HG03196 (cell line): ENCODE measurements around the gene SLC35C1.
A peak's percentile ranks its signal among the peaks of the same experiment; 100 is the strongest.

Experiments used
- ATAC-seq: cut with Tn5 transposase; IDR thresholded peaks from one replicate; pipeline ENCODE4 v1.9.1; 2021; ENCODE audit not compliant: unreplicated experiment

Gene SLC35C1

GRCh38 chr11:45843158-45843924 lies 38.4 kb downstream of the SLC35C1 start:
- ATAC-seq, result peak; percentile 30

DNA sequence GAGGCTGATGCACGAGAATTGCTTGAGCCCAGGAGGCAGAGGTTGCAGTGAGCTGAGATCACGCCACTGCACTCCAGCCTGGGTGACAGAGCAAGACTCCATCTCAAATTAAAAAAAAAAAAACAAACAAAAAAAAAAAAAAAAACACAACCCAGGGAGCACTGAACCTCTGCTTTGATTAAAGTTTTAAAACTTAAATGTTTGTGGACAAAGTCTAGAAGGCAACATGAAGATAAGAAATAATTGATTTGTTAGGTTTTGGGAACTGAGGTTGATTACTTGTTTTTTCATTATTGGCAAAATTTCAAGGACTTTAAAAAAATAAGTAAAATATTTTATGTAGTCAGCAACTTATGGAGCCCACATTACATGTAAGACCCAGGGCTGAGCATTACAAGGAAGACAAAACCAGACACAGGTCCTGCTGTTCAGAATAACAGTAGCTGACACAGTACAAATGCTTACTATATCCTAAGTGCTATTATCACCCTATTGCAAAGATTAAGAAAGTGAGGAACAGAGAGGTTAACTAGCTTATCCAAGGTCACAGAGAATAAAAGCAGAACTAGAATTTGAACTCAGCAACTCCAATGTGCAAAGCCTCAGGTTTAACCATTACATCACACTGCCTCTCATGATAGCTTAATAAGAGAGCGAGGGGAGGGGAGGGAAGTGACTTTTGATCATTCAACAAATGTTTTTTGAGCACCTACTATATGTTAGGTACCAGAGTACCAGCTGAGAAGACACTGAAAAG lies 40.1 kb downstream of the SLC35C1 start:
- ATAC-seq, result no peak

DNA sequence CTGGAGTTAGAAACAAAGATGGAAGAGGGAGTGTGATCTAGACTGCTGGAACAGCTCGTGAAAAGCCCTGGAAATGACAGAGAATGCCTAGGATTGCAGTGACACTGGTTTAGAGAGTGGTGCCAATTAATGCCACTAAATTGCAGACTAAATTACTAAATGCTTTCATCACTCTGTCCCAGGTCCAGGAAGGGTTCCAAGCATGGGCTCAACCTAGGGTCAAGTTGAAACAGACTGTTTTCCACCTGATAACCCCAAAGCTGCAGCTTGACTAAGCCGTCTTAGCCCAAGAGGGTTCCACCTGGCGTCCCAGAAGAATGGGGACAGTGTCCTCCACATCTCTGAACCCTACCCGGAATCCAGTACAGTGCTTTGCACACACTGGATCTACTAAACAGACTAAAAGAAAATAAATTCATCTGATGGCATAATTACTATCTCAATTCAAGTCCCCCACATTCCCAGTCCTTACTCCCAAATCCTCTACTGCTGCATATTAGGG lies 41.3 kb downstream of the SLC35C1 start:
- no peak for ATAC-seq

GRCh38 chr11:45846974-45847910 lies 42.3 kb downstream of the SLC35C1 start, which contains the start of gene CRY2:
CRY2 (plus strand) TSS chr11:45847475; CDS start chr11:45847491, 16 bp downstream.
- ATAC-seq, result peak; percentile 92

GRCh38 chr11:45847911-45848316 lies 43.0 kb downstream of the SLC35C1 start:
- peak; percentile 8 for ATAC-seq

DNA sequence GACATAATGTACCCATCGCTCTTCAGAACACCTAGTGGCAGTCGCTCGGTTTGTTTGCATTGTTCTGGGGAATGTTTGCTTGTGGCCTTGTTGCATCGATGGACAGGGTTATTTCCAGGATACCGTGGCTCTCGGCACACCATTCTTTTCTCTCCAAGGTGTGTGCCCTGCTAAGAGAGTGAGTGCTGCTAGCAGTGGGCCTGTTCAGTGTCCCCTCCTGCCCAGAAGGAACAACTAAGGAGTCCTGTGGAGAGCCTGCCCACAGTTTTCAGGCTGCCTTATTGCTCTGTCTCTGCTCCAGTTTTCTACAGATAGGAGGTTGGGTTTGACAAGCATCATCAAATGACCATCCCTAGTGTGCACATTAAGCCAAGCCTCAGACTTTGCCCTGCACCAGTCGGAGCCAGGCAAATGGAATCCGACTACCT lies 43.7 kb downstream of the SLC35C1 start:
- ATAC-seq, result no peak

GRCh38 chr11:45850446-45850845 lies 45.5 kb downstream of the SLC35C1 start:
- no peak for ATAC-seq

- ATAC-seq, result no peak
Measured at GRCh38 chr11:45851228-45851627, 46.3 kb downstream of the SLC35C1 start.

DNA sequence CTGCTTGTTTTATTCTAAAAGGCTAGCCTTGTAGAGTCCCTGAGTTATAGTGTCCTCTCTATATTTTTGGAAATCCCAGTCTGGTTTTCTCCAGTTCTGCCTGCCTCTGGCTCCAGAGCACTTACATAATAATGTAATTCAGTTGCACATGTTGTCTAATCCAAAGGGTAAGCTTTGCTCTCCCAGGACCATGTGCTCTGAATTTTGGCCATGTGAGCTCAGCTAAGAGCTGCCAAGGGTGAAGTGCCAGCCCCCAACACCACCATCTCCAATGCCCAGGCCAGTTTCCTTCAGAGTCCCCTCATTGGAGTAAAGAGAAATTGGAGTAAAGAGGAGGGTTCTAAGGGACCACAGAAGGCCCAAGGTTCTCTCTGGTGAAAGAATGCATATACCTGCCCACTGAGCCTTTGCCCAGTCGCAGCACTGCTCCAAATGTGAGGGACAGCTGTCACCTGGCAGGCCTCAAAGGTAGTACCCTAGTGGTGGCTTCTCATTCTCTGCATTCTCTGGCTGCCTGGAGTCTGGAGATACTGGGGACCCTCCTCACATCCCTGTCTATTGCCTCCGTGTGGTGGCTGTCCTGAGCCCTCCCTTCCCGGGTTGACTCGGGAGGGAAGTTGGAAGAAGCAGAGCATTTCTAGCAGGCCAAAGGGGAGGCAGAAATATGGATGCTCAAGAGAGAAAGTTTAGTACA lies 47.2 kb downstream of the SLC35C1 start:
- ATAC-seq, result no peak

DNA sequence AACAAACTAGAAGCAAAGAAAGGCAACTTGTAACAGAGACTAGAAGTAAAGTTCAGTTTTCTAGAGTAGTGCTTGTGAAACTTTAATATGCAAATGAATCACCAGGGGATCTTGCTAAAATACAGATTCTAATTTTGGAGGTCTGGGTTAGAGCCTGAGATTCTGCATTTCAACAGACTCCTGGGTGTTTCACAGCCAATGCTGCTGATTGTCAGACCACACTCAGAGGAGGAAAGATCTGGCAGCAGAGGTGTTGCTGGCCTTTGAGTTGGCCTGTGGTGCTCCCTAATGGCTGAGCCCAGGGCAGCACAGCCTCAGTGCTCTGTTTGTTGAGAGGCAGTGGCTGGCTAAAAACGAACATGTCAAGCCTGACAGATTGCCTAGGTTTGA lies 47.8 kb downstream of the SLC35C1 start:
- no peak for ATAC-seq

- no peak for ATAC-seq
Measured at GRCh38 chr11:45853332-45854219, 48.6 kb downstream of the SLC35C1 start.

GRCh38 chr11:45855308-45855707 lies 50.4 kb downstream of the SLC35C1 start:
- no peak for ATAC-seq

DNA sequence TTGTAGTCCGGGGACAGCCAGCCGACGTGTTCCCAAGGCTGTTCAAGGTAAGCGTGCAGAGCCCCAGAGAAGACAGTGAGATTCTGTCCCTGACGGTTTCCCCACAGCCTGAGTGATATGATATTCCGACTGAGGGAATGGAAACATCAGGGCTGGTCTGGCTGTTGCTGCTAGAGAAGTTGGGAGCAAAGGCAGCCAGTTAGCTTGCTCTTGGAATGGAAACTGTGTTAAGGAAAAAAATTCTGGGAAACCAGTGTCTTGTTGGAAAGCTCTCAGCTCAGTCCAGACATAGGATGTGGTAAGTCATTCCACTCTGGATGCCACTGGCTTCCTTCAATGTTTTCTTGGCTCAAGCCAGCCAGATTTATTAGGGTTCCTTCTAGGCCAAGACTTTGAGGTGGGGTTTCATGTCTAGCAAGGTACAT lies 51.1 kb downstream of the SLC35C1 start:
- ATAC-seq, result no peak

DNA sequence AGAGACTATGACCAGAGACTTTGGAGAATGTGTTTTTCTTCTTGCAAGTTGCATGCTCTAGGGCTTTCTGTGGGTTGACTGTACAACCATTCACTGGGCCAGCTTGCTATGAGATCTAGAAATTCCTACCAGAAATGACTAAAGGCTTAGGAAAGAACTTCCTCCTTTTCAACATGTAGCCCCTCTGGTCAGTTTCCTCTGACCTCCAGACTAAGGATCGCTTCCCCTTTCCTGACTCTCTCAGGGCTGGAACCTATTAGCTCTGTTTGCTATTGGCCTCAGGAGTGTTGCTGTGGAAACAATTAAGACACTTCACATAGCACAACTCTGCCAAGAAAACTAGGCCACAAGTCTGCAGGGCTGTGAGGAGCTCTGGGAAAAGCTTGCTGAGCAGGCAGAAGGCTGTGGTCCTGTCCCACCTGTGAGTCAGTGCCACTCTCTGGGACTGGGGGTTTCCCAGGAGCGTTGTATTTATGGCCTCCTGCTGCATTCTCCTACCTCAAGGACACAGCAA lies 53.1 kb downstream of the SLC35C1 start:
- no peak for ATAC-seq

- no peak for ATAC-seq
Measured at GRCh38 chr11:45858751-45859398, 53.9 kb downstream of the SLC35C1 start.

DNA sequence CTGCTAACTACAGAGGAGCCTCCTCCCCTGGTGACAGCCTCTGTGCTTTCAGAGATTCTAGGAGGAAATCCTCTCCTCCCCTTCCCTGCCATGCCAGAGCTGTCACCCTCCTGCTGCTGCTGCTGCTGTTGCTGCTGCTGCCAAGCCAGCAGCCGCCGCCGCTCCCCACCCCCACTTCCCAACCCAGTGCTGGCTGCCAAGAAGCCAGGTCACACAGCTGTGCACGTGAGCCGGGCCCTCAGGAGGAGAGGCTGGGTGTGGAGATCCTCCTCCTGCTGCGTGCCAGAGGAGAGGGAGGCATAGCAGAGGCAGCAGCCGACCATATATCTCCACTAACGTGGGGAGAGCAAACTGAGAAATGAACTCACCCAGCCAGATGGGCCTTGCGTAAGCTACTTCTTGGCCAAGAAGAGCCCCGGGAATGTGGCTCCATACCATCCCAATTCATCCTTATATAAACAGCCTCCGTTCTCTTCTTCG lies 54.8 kb downstream of the SLC35C1 start:
- no peak for ATAC-seq

GRCh38 chr11:45860348-45860747 lies 55.4 kb downstream of the SLC35C1 start:
- no peak for ATAC-seq

DNA sequence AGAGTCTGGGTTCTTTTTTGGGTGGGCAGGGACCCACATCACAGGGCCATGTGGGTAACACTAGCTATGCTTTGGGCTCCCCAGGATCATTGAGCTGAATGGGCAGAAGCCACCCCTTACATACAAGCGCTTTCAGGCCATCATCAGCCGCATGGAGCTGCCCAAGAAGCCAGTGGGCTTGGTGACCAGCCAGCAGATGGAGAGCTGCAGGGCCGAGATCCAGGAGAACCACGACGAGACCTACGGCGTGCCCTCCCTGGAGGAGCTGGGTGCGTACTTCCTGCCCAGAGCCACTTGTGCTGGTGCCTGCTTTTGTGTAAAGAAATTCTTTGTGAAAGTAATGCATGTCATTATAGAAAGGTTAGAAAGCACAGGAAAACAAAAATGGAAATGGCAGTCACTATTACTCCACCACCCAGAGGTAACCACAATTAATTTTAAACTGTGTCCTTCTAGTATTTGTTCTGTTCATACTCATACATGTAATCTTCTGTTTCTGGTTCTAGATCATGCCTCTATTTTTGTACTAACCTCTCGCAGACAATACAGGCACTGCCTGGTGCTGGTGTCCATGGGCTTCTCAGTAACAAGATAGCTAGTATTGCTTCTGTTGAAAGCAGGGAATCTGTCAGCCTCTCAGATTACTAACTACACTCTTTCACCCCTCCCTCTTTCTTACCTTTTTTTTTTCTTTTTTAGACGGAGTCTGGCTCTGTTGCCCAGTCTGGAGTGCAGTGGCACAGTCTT lies 56.0 kb downstream of the SLC35C1 start:
- ATAC-seq, result no peak
